Subcutaneous abdominal adipose tissue (tissue), 5 donors: ENCODE measurements around the gene CCT5.
"Not testable (repeated sequence)": the region's sequence is repeated elsewhere in the genome, so short reads cannot be mapped to it uniquely, and the experiment has no call there.

ENCODE experiments used
- H3K27ac ChIP-seq: one replicate; pipeline ENCODE4 v1.7.0; 2013; ENCODE audit warnings: low read depth, mild to moderate bottlenecking, inconsistent platforms, low read length, moderate library complexity
- H3K27me3 ChIP-seq, 5 donors: one replicate each; pipeline ENCODE4 v1.7.0; 2013; ENCODE audit warnings: low read length in 5 of 5, inconsistent platforms in 1 of 5; ENCODE audit not compliant: control insufficient read depth in 5 of 5, insufficient read depth in 4 of 5
- H3K36me3 ChIP-seq, 5 donors: one replicate each; pipeline ENCODE4 v1.7.0; 2013; ENCODE audit warnings: low read length in 5 of 5; ENCODE audit not compliant: control insufficient read depth in 5 of 5, insufficient read depth in 5 of 5
- H3K4me1 ChIP-seq, 5 donors: one replicate each; pipeline ENCODE4 v1.7.0; 2013; ENCODE audit warnings: low read length in 5 of 5, mild to moderate bottlenecking in 3 of 5, moderate library complexity in 1 of 5; ENCODE audit not compliant: control insufficient read depth in 5 of 5, insufficient read depth in 5 of 5
- H3K4me3 ChIP-seq, 5 donors: one replicate each; pipeline ENCODE4 v1.7.0; 2013; ENCODE audit warnings: low read length in 5 of 5, low read depth in 1 of 5
- H3K9ac ChIP-seq, 5 donors: one replicate each; pipeline ENCODE4 v1.7.0; 2013; ENCODE audit warnings: low read length in 5 of 5, mild to moderate bottlenecking in 4 of 5, moderate library complexity in 3 of 5
- H3K9me3 ChIP-seq, 5 donors: one replicate each; pipeline ENCODE4 v1.7.0; 2013; ENCODE audit warnings: low read length in 5 of 5; ENCODE audit not compliant: control insufficient read depth in 5 of 5
- donor health status: healthy.
- donor health status: healthy.
- donor health status: healthy.
- donor health status: healthy.
- donor health status: healthy.

Gene CCT5

DNA sequence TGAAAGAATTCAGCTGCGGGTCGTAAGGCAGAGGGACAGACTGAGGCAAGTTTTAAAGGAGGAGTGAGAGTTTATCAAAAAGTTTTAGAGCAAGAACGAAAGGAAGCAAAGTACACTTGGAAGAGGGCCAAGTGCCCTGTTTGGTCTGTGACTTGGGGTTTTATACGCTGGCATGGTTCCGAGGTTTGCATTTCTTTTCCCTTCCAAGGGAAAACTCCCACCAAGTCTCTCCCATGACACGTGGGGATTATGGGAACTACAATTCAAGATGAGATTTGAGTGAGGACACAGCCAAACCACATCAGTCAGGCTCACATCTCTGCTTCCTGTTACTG is 22.8 kb downstream of the CCT5 start:
- not testable (repeated sequence) for H3K36me3 ChIP-seq, H3K9me3 ChIP-seq, H3K27ac ChIP-seq, H3K9ac ChIP-seq, H3K27me3 ChIP-seq, H3K4me3 ChIP-seq
- peaks cover 0 to 36% (median 22%) of the 10 kb centered on the region in 5 donors for H3K4me1 ChIP-seq

DNA sequence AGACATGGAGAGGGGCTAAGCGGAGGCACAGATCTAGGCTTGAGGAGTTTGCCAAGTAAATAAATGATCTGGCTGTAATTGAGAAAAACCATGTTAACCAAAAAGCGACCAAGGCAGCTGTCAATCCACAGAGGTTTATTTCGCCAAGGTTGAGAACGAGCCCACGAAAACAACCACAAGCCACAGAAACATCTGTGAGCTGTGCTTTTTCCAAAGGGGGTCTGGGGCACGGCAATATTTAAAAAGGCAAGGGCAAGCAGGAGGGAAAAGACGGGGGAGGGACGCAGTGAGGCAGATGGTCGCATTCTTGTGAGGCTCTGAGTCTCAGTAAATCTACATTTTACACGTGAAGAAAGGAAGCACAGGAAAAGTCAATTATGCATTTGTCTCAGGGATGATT is 25.4 kb downstream of the CCT5 start:
- H3K27ac ChIP-seq: peak overlapping the region; percentile 18
- peaks cover 0 to 32% (median 22%) of the 10 kb centered on the region in 5 donors for H3K4me1 ChIP-seq
- no peaks in the 10 kb centered on the region for H3K9me3 ChIP-seq
- no peak overlapping the region for H3K9ac ChIP-seq
- peaks cover 0 to 3% (median 2%) of the 10 kb centered on the region in 5 donors for H3K36me3 ChIP-seq
- no peak overlapping the region for H3K4me3 ChIP-seq
- H3K27me3 ChIP-seq: no peaks in the 10 kb centered on the region

DNA sequence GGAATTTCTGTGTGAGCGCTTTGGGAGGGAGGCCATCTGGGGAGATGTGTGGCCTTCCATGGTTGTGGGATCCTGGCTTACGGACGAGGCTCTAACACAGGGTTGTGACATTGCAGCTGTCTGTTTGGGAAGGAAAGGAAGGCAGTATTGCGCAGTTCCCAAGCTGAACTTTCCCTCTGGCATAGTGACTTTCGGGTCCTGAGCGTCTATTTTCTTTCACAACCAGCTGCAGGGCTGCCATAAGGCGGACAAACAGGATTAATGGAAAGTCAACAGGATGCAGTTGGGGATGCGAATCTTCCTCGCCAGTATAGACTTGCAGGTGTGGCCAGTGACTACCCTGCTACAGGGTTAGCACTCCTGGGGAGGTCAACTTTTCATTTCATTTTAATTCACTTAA is 25.9 kb downstream of the CCT5 start:
- H3K4me3 ChIP-seq: no peak overlapping the region
- H3K36me3 ChIP-seq: peaks cover 0 to 3% (median 2%) of the 10 kb centered on the region in 5 donors
- no peaks in the 10 kb centered on the region for H3K9me3 ChIP-seq
- peaks cover 0 to 32% (median 22%) of the 10 kb centered on the region in 5 donors for H3K4me1 ChIP-seq
- H3K27me3 ChIP-seq: no peaks in the 10 kb centered on the region
- H3K9ac ChIP-seq: no peak overlapping the region
- H3K27ac ChIP-seq: peak overlapping the region; percentile 18

DNA sequence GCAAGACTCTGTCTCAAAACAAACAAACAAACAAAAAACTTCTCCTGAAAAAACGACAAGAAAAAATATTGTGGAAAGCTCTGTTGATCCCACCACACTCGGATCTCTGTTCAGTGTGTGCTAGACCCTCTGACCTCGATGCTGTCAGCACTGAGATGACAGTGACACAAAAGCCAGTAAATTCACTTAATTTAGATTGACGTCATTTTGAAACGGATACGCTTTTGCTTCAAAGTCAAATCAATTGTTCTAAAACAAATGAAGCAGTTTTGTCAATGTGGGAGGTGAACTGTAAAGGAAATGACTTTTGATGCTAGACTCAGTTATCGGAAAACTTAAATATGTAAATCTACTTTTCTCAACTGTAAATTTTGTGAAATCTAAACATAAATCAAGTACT is 26.6 kb downstream of the CCT5 start:
- Histone ChIP-seq H3K9ac (no peak overlapping the region), H3K36me3 (peaks cover 0 to 3% (median 2%) of the 10 kb centered on the region in 5 donors), H3K4me3 (no peak overlapping the region), H3K27ac (no peak overlapping the region), H3K27me3 (no peaks in the 10 kb centered on the region), H3K9me3 (no peaks in the 10 kb centered on the region), H3K4me1 (peaks cover 0 to 28% (median 19%) of the 10 kb centered on the region in 5 donors)

DNA sequence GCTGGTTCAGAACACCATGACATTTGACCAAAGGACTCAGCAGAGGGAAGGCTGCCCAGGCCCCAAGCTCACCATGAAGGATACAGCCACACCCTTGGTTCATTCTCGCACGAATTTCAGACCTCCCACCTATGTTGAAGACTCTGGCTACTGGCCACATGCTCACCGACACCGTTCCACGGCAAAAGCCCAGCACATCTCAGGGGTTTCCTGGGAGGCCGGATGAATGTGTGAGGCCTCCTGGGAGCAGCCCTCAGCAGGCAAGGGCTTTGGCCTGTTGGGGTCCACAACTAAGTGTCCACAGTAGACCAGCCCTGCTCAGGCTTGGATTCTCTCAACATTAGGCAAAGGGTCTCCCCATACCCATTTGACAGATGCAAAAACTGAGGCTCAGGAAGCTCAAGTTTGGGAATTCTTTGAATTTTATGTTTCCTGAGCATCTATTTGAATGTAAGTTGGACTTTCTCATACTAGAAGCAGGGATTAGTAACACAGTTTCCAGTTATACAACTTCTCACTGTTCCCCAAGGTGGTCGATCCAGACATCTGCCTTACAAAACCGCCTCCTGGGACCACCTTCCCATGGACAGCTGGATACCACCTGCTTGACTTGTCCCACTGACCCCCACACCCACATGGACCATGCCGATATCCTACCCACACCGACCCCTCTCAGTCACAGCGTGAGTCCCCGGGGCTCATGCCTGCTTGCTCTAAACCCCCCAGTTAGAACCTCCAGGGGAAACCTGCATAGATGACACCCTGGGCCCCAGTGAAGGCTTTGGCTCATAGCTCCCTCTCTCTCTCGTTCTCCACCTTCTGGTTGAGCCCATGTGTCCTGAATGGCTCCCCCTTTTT is 27.9 kb downstream of the CCT5 start:
- Histone ChIP-seq H3K4me3 (no peak overlapping the region), H3K27me3 (no peaks in the 10 kb centered on the region), H3K9ac (no peak overlapping the region), H3K9me3 (no peaks in the 10 kb centered on the region), H3K27ac (no peak overlapping the region), H3K4me1 (peaks cover 0 to 16% (median 11%) of the 10 kb centered on the region in 5 donors), H3K36me3 (peaks cover 0 to 3% (median 2%) of the 10 kb centered on the region in 5 donors)

DNA sequence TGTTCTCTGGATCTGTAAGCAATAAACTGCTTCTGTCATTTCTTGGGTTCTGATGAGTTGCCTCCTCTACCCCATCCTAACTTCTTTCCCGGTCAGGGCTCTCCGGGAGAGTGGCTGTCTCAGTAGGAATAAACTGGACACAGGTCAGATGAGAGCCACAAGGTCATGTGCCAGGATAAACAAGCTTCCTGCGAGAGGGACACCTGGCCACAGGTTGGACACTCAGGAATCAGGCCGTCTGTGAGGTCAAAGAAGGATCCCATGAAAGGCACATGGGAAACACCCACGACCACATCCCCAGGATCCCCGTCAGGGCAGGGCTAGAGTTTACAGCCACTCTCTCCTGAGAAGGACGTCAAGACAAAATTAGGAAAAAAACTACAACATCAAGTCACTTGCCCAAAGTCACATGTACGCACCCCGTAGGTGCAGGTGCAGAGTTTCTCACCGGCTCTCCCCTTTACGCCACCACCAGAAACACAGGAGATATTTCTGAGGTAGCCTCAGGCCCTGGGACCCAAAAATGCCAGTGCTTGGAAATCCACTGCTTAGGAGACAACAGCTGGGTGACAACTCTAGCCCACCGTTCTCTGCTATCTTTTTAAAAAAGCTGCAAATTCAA is 28.7 kb downstream of the CCT5 start:
- no peak overlapping the region for H3K27ac ChIP-seq
- H3K27me3 ChIP-seq: no peaks in the 10 kb centered on the region

DNA sequence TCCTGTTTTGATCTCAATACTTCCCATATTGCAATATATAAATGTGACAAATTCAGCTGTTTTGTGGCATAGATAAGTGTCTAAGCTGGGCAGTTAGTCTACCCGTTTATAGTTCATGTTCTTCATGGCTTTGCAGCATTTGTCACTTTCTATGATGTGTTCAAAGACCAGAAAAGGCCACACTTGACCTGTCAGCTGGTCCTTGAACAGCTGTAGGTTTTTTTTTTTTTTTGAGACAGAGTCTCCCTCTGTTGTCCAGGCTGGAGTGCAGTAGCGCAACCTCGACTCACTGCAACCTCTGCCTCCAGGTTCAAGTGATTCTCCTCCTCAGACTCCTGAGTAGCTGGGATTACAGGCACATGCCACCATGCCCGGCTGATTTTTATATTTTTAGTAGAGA is 29.2 kb downstream of the CCT5 start:
- Histone ChIP-seq H3K27ac (no peak overlapping the region), H3K9ac (no peak overlapping the region), H3K4me3 (no peak overlapping the region), H3K27me3 (no peaks in the 10 kb centered on the region), H3K4me1 (peaks cover 0 to 16% (median 11%) of the 10 kb centered on the region in 5 donors), H3K9me3 (no peaks in the 10 kb centered on the region), H3K36me3 (peaks cover 0 to 3% (median 2%) of the 10 kb centered on the region in 5 donors)

More for the DNA sequence above, 28.7 kb downstream of the CCT5 start:
- no peak overlapping the region for H3K9ac ChIP-seq
- peaks cover 0 to 16% (median 11%) of the 10 kb centered on the region in 5 donors for H3K4me1 ChIP-seq
- peaks cover 0 to 3% (median 2%) of the 10 kb centered on the region in 5 donors for H3K36me3 ChIP-seq
- H3K9me3 ChIP-seq: no peaks in the 10 kb centered on the region
- no peak overlapping the region for H3K4me3 ChIP-seq

DNA sequence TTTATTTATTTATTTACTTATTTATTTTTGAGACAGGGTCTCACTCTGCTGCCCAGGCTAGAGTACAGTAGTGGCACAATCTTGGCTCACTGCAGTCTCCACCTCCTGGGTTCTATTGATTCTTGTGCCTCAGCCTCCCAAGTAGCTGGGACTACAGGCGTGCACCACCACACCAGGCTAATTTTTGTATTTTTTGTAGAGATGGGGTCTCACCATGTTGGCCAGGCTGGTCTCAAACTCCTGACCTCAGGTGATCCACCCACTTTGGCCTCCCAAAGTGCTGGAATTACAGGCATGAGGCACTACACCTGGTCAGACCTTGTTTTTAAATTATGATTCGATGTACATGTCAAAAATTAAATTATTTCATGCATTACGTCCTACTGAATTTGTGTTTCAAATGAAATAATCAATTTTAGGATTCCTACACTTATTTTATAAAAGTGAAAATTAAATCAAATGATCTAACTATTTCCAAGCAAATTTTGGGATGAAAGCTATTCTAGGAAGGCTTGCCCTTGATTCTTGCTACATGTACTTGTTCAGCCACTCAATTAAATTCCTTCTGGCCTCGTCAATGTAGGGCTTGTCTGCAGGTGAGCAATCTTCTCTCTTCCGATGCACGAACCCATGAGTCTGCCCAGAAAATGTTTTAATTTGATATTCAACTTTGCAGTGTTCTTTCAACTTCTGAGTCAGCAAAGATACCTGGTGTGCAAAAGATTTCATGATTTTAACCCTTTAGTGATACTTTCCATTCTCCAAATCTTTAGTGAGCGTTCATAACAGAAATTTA is 30.0 kb downstream of the CCT5 start:
- Histone ChIP-seq H3K27me3 (no peaks in the 10 kb centered on the region), H3K36me3 (peaks cover 0 to 3% (median 2%) of the 10 kb centered on the region in 5 donors), H3K9ac (no peak overlapping the region), H3K4me1 (peaks cover 0 to 16% (median 11%) of the 10 kb centered on the region in 5 donors), H3K27ac (no peak overlapping the region), H3K4me3 (no peak overlapping the region), H3K9me3 (no peaks in the 10 kb centered on the region)

DNA sequence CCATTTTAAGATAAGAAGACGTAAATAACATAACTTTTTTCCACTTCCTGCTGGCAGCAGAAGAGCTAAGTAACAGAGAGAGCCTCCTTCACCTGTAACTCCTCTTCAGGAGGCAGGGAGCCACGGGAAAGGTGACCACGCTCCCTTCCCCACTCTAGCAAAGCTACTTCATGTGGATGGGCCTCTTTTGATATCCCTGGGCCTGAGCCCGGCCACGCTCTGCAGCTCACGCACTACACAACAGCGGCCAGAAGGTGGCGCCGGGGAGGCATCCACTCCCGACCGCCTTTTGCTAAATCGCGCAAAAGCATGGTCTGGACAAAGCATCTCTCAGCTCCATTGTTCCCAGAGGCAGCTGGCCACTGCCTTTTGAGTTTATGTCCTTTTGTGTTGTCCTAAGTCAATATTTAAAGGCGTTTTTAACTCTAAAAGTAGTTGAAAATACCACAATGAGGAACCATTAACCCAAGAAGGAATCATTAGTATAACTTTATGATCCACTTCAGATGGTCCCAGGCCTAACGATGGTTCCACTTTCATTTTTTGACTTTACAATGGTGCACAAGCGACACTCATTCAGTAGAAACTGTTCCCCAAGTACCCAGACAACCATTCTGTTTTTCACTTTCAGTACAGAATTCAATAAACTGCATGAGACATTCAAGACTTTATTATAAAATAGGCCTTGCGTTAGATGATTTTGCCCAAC is 34.0 kb downstream of the CCT5 start:
- H3K9ac ChIP-seq: no peak overlapping the region
- H3K4me3 ChIP-seq: no peak overlapping the region
- H3K4me1 ChIP-seq: peaks cover 4 to 23% (median 18%) of the 10 kb centered on the region in 5 donors
- peaks cover 0 to 3% (median 0%) of the 10 kb centered on the region in 5 donors for H3K36me3 ChIP-seq
- H3K27me3 ChIP-seq: no peaks in the 10 kb centered on the region
- no peaks in the 10 kb centered on the region for H3K9me3 ChIP-seq
- no peak overlapping the region for H3K27ac ChIP-seq
